SH-SY5Y (cell line): ENCODE data around the gene CIBAR2.

Experiments
- GATA2 ChIP-seq: IDR thresholded peaks from 2 replicates; pipeline ENCODE4 v1.6.1; 2011; ENCODE audit warnings: mild to moderate bottlenecking, low read depth, low read length
- GATA3 ChIP-seq: IDR thresholded peaks from 2 replicates; pipeline ENCODE4 v1.6.1; 2011; ENCODE audit warnings: low read depth, mild to moderate bottlenecking, low read length, moderate library complexity

Gene CIBAR2

GRCh38 chr16:85138073-85138824 is 26.0 kb upstream of the CIBAR2 start:
- no peak for TF ChIP-seq GATA3
- TF ChIP-seq GATA2 = no peak

DNA sequence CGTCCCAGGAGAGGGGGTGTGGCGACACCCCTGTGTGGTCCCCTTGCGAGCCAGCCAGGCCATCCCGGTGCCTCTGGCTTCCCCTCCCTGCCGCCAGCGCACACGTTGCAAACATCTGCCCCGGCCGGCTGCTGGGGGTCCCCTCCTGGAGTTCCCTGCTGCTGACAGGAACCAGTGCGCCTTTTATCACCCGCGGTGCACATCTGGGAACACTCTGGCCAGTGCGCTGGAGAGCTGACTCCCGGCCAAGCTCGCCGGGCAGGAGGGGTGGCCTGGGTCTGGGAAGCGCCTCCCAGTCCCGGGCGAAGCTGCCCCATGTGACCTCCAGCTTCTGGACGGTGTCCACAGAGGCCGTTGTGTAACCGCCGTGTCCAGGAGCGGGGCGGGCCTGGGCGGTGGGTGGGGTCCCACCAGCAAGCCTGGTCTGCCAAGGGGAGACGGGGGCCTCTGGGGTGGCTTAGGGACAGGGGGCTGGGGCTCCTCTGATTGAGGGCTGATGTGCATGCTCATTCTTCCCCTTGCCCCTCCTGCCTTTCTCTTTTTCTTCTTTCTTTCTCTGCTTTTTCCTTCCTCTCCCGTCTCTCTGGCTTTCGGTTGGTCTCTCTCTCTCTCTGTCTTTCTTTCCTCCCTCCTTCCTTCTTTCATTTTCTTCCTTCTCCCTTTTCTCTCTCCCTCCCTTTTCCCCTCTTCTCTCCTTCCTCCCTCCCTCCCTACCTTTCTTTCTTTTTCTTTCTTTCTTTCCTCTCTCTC is 25.2 kb upstream of the CIBAR2 start:
- TF ChIP-seq GATA3 (no peak), GATA2 (peak; percentile 73)

DNA sequence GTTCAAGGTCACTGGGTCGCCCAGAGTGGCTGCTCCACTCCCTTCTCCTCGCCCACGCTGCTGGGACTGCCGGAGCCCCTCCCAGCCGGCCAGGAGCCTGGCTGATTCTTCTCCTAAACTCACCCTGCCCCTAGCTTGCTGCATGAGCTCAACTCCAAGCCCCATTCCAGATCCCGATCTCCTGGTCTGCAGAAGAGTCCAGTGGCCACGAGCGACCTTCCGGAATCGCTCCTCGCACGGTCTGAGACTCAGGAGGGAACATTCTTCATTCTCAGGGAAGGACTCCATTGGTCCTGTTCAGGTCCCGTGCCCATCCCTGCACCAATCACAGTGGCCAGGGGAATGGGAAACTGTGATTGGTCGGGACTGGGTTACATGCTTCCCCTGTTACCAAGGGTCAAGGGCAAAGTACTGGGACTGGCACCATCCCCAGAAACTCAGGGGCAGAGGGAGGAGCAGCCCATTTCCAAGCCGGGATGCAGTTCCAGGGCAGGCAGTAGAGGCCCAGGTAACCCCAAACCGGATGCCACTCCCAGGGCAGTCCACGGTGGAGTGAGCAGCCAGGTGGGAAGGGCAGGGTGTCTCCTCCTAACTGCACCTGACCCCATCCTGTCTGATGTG is 24.5 kb upstream of the CIBAR2 start:
- TF ChIP-seq GATA3 (no peak), GATA2 (no peak)

DNA sequence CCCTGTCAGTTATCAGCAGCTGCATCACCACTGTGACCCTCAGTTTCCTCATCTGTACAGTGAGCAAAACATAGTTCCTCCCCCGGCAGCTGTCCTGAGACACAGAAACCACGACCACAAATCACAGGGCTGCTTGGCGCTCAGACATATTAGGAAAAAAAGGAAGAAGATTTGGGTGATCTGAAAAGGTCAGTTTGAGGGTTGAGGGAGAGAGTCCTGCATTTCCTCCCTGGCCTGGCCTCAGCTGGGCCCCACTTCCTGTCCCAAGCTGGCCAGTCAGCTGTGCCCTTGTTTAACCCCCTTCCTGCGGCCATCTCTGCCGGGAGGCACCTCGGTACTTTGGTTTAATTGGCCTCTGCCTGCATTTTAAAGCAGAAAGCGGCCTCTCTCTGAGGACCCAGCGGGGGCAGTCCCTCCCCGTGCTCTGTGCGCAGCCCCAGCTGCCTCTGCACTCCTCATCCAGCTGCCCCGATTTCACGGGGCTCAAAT is 24.0 kb upstream of the CIBAR2 start:
- TF ChIP-seq GATA2 (no peak), GATA3 (no peak)

- TF ChIP-seq GATA2 (no peak), GATA3 (no peak)
Measured at GRCh38 chr16:85134789-85135142, 22.5 kb upstream of the CIBAR2 start.

GRCh38 chr16:85134076-85134788 is 22.0 kb upstream of the CIBAR2 start:
- TF ChIP-seq GATA2 (no peak), GATA3 (no peak)

- TF ChIP-seq GATA2 (no peak), GATA3 (no peak)
Measured at GRCh38 chr16:85133290-85133599, 21.0 kb upstream of the CIBAR2 start.

GRCh38 chr16:85132456-85133289 is 20.4 kb upstream of the CIBAR2 start:
- TF ChIP-seq GATA3 (no peak), GATA2 (no peak)

DNA sequence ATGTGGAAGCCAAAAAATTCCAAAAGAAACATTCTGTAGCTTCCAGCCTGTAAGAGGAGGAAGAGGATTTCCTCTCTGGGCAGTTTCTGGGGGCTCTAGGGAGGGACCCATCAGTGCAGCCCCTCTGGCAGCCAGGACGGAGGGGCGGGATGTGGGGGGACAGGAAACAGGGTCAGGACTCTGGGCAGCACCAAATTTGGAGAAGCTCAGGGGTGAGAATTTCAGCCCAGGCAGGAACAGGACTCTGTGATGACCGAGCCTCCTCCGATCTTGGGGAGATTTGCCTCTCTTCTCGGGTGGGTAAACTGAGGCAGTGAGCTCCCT is 18.4 kb upstream of the CIBAR2 start:
- TF ChIP-seq GATA2 = no peak
- no peak for TF ChIP-seq GATA3

- TF ChIP-seq GATA3 (no peak), GATA2 (no peak)
Measured at GRCh38 chr16:85129876-85130704, 17.8 kb upstream of the CIBAR2 start.

DNA sequence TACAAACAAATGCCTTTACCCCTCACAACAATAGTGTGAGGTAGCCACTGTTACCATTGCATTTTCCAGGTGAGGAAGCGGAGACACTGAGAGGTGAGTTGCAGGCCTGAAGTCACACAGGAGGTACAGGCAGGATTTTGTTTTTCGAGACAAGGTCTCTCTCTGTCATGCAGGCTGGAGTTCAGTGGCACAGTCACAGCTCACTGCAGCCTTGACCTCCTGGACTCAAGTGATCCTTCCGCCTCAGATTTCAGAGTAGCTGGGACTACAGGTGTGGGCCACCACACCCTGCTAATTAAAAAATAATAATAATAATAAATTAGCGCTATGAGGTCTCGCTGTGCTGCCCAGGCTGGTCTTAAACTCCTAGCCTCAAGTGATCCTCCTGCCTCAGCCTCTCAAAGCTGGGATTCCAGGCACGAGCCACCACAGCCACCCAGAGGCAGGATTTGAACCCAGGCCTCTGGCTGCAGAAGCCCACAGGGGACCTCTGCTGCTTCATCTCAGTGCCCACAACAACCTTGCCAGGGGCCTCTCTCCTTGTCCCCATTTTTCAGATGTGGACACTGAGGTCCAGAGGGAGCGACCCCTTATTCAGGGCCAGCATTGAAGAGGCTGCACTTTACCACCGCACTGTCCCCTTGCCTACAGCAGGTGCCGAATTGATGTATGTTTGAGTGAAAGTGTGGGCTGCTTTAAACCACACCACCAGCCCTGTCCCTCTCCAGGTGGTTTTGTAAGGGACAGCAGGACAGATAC is 16.0 kb upstream of the CIBAR2 start:
- TF ChIP-seq GATA2 = no peak
- no peak for TF ChIP-seq GATA3

DNA sequence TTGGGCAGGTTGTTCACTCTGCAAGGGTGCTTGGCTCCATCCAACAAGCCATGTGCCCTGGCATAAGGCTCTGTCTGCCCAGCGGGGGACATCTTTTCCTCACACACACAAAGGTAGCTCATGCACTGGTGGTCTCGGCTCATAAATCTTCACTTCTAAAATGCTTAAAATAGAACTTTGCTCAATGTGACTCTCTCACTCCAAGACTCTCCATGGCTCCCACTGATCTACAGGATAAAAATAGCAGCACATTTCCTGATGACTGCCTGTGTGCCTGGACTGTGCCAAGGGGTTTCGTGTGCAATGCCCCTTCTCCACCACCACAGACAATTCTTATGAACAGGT is 15.1 kb upstream of the CIBAR2 start:
- TF ChIP-seq GATA3 (no peak), GATA2 (no peak)
